Measurements from ENCODE around the gene FOXR1.
"Not testable (repeated sequence)": the region's sequence is repeated elsewhere in the genome, so short reads cannot be mapped to it uniquely, and the experiment has no call there.

DNA sequence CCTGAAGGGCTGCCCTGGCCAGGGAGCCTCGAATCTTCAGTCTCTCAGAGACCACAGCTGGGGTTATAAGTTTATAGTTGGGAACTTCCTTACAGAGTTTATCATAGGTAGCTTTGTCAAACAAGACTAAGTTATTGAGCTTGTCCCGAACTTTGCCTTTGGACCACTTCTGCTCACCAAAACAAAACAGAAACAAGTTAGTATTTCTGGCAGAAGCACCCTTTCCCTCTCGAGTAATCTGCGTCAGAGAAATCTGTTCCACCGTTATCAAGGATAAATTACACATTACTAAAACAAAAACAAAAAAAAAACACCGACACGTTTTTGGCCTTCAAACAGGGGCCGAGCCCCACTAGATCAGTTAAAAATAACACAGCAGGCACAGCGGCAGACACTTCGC is 45.8 kb downstream of the FOXR1 start:
- TF ChIP-seq POLR2A (IDR thresholded peaks at IDR 0.05; ENCODE audit: low read depth); POLR2AphosphoS5 (IDR thresholded peaks at IDR 0.05): not testable (repeated sequence)
- TF ChIP-seq, protein P1, sequence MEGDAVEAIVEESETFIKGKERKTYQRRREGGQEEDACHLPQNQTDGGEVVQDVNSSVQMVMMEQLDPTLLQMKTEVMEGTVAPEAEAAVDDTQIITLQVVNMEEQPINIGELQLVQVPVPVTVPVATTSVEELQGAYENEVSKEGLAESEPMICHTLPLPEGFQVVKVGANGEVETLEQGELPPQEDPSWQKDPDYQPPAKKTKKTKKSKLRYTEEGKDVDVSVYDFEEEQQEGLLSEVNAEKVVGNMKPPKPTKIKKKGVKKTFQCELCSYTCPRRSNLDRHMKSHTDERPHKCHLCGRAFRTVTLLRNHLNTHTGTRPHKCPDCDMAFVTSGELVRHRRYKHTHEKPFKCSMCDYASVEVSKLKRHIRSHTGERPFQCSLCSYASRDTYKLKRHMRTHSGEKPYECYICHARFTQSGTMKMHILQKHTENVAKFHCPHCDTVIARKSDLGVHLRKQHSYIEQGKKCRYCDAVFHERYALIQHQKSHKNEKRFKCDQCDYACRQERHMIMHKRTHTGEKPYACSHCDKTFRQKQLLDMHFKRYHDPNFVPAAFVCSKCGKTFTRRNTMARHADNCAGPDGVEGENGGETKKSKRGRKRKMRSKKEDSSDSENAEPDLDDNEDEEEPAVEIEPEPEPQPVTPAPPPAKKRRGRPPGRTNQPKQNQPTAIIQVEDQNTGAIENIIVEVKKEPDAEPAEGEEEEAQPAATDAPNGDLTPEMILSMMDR (IDR thresholded peaks at IDR 0.05) = not testable (repeated sequence)
